OCI-LY3 (cell line): ENCODE results near the gene APBA3.

ENCODE experiments used
- EZH2phosphoT487 ChIP-seq: fragments of 200-600 bp; shearing (Covaris generic); IDR thresholded peaks from 2 replicates; pipeline ENCODE4 v1.6.1; 2018; ENCODE audit warnings: antibody characterized with exemption, mixed run types, low read depth
- TF ChIP-seq, protein P1 (sequence below): fragments of 200-600, 300-600 bp; sonication (generic); IDR thresholded peaks from 2 replicates; pipeline ENCODE4 v1.5.1; 2014; ENCODE audit warnings: antibody characterized with exemption, low read length, low read depth

DNA sequence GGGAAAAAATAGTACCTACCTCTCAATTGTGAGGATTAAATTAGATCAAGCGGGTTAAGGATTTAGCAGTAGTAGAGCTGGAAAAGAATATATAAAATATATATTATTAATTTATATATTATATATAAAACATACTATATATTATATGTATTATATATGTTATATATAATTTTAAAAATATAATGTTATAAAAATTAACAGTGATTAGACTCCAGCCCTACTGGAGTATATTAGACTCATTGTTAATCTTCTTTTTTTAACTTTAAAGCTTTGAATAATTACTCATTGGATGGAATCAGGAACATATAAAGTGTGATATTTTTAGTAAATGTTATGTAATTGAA, 610 bp upstream of the APBA3 start:
- TF ChIP-seq, protein P1, sequence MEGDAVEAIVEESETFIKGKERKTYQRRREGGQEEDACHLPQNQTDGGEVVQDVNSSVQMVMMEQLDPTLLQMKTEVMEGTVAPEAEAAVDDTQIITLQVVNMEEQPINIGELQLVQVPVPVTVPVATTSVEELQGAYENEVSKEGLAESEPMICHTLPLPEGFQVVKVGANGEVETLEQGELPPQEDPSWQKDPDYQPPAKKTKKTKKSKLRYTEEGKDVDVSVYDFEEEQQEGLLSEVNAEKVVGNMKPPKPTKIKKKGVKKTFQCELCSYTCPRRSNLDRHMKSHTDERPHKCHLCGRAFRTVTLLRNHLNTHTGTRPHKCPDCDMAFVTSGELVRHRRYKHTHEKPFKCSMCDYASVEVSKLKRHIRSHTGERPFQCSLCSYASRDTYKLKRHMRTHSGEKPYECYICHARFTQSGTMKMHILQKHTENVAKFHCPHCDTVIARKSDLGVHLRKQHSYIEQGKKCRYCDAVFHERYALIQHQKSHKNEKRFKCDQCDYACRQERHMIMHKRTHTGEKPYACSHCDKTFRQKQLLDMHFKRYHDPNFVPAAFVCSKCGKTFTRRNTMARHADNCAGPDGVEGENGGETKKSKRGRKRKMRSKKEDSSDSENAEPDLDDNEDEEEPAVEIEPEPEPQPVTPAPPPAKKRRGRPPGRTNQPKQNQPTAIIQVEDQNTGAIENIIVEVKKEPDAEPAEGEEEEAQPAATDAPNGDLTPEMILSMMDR, result no peak
- TF ChIP-seq EZH2phosphoT487, result no peak
